K562 (cell line): ENCODE data around the gene RGS14. TPM values are rescaled to one million over a fixed set of nuclear protein-coding genes. Genes with fewer than 3 reads are reported as not detected.

Source experiments
- FUS ChIP-seq: fragments of 200-400 bp; formaldehyde crosslinking; optimal IDR thresholded peaks from 2 replicates; pipeline ENCODE3; 2017; ENCODE audit warnings: low read depth, low read length
- MAX ChIP-seq: sonication (generic); formaldehyde crosslinking; IDR thresholded peaks from 2 replicates; pipeline ENCODE4 v1.9.0; 2022; ENCODE audit warnings: mild to moderate bottlenecking, missing genetic modification reagents
- RAD21 ChIP-seq, 2 experiments: fragments of 250-450 bp in 1 of 2; fragments of 450-650 bp in 1 of 2; sonication (Bioruptor Pico) in 1 of 2; formaldehyde crosslinking in 1 of 2; IDR thresholded peaks in 1 of 2; conservative IDR thresholded peaks in 1 of 2; 2 replicates each; pipeline versions ENCODE4 v1.4.0 to v1.8.0; 2020 to 2022; ENCODE audit warnings: mild to moderate bottlenecking in 2 of 2, moderate library complexity in 1 of 2
- SNIP1 ChIP-seq: fragments of 450-650 bp; IDR thresholded peaks from 2 replicates; pipeline ENCODE4 v1.7.1; 2017; ENCODE audit warnings: low read depth, mild to moderate bottlenecking
- SREBF1 ChIP-seq: fragments of 150-350 bp; IDR thresholded peaks from 2 replicates; pipeline ENCODE4 v1.6.1; 2014; ENCODE audit warnings: antibody characterized with exemption, low read depth, low read length, borderline replicate concordance
- U2AF2 ChIP-seq: fragments of 200-400 bp; formaldehyde crosslinking; optimal IDR thresholded peaks from 2 replicates; pipeline ENCODE3; 2017; ENCODE audit warnings: low read depth, mild to moderate bottlenecking, low read length
- XRCC5 ChIP-seq: fragments of 200-400 bp; formaldehyde crosslinking; IDR thresholded peaks from 2 replicates; pipeline ENCODE4 v1.6.1; 2017; ENCODE audit warnings: low read depth, mild to moderate bottlenecking, low read length
- ZNF239 ChIP-seq: fragments of 250-450 bp; sonication (Bioruptor Pico); IDR thresholded peaks from 2 replicates; pipeline ENCODE4 v1.4.0; 2020; ENCODE audit warnings: mild to moderate bottlenecking
- polyA plus RNA-seq, 8 experiments: library from polyadenylated mRNA; depleted of rRNA in 4 of 8; stranded (reverse) in 5 of 8; unstranded in 3 of 8; fragments of >200 nt; fragmentation: Nextera tagmentation in 2 of 8; fragmentation: Illumina TruSeq in 1 of 8; extraction: Ambion mirVana in 2 of 8; extraction: Trizol in 1 of 8; gene quantifications; 2 replicates each; pipeline versions ENCODE4 v1.2.1 to v1.2.3, GENCODE V29; 2011 to 2014; ENCODE audit warnings: inconsistent platforms in 1 of 8, missing spikeins in 1 of 8
- total RNA-seq, 7 experiments: library from RNA; depleted of rRNA in 6 of 7; stranded (reverse); fragments of >200 nt in 6 of 7; fragmentation: Illumina TruSeq in 2 of 7; extraction: Trizol in 2 of 7; gene quantifications; 2 replicates each; pipeline versions ENCODE4 v1.2.1 to v1.2.3, GENCODE V29; 2011 to 2021; ENCODE audit warnings: low replicate concordance in 1 of 7
- TF ChIP-seq, protein P1 (sequence below): sonication (generic); formaldehyde crosslinking; IDR thresholded peaks from 2 replicates; pipeline ENCODE4 v1.8.0; 2022; ENCODE audit warnings: missing genetic modification reagents, mild to moderate bottlenecking, borderline replicate concordance

The RGS14 gene
- total and polyA plus RNA-seq, 9 of the 15 experiments (the other 6 are each of a cell fraction or from before 2014, with no cell fraction given): 0.28 to 75.9 (median 34.5) TPM

DNA sequence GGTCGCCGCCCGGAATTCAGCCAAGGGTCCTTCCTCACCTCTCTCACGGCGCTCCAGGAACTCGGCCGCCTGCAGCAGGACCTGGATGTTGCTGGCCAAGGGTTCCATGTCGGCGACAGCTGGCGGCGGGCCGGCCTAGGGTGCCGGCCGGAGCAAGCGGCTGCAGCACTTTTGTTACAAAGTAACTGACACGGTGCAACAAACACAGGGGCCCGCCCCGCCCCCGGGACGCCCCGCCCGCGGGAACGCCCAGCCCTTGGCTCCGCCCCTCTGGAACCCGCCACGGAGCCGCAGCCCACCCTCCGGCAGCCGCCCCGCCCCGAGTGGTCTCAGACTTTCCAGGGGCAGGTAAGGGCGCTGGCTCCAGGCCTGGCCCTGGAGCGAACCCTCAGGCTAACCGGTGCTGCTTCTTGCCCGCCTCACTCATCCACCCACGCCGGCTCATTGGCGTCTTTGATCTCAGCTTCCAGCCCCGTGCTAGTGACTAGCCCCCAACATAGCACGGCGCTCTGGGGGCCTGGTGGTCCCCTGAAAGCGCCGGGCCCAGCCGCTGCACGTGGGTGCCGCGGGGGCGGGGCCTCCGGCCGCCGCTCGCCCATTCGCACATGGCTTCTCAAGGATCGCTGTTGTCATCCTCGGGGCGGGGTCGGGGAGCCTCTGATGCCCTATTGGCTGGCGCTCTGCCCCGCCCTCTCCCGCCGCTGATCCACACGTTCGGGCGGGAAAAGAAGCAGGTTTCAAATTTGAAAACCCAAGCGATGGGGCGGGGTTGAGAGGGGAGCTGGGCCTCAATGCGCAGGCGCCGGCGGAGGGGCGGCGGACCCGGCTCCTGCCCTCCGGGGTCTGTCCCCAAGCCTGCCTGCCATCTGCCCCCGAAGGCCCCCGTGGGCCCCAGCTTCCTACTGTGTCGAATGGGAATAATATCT is 45.7 kb upstream of the RGS14 start, which contains the start of gene MXD3 (continued):
- no peak for TF ChIP-seq RAD21 (CRISPR knock-in tag; conservative IDR thresholded peaks at IDR 0.05 in 1 of 2, IDR thresholded peaks at IDR 0.05 in 1 of 2)
- TF ChIP-seq SNIP1: no peak
- 0 out of 2 replicates have a peak, but pooled peaks have one; percentile 25 for TF ChIP-seq XRCC5
- TF ChIP-seq SREBF1: no peak
- no peak for TF ChIP-seq FUS
- TF ChIP-seq U2AF2: no peak
- TF ChIP-seq, protein P1, sequence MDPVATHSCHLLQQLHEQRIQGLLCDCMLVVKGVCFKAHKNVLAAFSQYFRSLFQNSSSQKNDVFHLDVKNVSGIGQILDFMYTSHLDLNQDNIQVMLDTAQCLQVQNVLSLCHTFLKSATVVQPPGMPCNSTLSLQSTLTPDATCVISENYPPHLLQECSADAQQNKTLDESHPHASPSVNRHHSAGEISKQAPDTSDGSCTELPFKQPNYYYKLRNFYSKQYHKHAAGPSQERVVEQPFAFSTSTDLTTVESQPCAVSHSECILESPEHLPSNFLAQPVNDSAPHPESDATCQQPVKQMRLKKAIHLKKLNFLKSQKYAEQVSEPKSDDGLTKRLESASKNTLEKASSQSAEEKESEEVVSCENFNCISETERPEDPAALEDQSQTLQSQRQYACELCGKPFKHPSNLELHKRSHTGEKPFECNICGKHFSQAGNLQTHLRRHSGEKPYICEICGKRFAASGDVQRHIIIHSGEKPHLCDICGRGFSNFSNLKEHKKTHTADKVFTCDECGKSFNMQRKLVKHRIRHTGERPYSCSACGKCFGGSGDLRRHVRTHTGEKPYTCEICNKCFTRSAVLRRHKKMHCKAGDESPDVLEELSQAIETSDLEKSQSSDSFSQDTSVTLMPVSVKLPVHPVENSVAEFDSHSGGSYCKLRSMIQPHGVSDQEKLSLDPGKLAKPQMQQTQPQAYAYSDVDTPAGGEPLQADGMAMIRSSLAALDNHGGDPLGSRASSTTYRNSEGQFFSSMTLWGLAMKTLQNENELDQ (CRISPR knock-in tag): no peak
- TF ChIP-seq ZNF239 (CRISPR knock-in tag): no peak
- peak; percentile 99 for TF ChIP-seq MAX (CRISPR knock-in tag)
